Activated CD4-positive, alpha-beta T cell treated with anti-CD3 and anti-CD28 coated beads, Interleukin-2, amount 50 U/mL, for 24 hours (primary cell): Measurements from ENCODE around the gene MECR.
"Not testable (repeated sequence)": the region's sequence is repeated elsewhere in the genome, so short reads cannot be mapped to it uniquely, and the experiment has no call there.

Source experiments
- DNase-seq, 2 donors: peaks; one replicate each; pipeline ENCODE4 v3.0.0-alpha.2; 2020; ENCODE audit warnings: low read depth in 1 of 2, low spot score in 1 of 2

The MECR gene

DNA sequence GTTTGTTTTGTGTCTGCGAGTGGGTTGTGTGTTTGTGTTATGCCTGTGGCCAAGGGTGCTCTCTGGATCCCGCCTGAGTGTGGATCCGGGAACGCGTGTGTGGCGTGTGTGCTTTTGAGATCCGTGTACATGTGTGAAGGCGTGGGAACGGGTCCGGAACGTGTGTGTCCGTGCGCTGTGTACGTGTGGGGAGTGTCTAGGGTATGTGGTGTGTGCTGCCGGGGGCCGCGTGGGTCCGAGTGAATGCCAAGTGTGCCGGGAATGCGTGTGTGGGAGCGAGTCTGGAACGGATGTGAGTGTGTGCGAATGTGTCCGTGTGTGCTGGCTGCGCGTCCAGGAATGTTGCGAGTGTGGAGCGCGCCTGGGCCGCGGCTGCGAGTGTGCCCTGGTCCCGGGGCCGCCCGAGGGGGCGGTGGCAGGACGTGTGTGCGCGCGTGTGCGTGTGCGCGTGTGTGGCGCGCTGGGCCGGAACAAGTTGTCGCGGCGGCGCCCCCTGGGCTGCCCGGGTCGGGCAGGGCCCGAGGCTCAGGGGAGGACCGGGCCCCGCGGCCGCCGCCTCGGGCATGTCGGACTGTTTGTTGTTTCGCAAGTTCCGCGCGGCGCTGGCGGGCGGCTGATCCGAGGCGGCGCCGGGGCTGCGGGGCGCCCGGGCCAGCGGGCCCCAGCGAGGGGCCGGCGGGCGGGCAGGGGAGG is 6.5 kb upstream of the MECR start:
- DNase-seq: no peak

DNA sequence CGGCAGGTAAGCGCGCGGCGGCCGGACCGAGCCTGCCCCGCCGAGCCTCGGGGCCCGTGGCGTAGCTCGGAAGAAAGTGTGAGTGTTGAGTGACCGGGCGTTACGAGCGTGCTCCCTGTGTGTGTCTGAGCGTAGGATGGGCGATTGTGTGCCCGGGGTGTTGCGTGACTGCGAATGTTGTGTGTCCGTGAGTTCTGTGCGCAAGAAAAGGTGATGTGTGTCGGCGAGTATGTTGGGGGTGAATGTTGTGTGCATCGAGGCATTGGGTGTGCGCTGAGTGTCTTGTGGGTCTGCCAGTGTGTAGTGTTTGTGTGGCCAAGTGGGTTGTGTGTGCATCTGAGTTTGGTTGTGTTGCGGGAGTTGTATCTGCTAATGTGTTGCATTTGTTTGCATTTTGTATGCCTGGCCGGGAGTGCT is 6.0 kb upstream of the MECR start:
- DNase-seq: peak in 1 of 2 donors; percentile 28

DNA sequence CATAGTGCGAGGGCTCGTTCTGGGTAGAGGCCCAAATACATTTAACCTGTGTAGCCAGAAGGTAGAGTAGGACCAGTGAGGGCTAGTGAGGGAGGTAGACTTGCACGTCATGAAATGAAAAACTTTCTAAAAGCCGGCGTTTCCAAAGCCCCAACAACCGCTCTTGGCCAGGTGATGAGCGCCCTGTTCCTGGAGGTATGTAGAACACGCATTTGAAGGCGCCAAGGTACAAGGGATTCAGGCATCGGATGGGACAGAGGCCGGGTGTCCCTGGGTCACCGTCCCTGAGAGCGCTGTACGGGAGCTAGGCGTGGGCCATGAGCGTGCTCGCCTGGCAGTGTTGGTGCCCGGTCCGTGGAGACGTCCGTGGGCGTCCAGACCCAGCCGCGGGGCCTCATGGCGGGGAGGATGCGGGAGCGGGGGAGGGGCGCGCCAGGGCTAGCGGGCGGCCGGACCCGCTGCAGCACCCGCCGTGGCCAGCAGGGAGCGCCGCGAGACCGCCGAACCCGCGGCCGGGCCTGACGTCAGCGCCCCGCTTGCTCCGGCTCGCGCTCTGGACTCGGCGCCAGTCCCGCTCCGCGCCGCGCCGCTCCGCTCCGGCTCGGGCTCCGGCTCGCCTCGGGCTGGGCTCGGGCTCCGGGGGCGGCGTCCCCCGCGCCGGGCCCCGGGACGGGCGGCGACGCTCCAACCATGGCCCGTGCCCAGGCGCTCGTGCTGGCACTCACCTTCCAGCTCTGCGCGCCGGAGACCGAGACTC is 5.4 kb upstream of the MECR start, which contains the start of gene PTPRU:
Gene PTPRU, plus strand, starts transcription at position 568 of the 757 bp plus-strand sequence. Its CDS starts 123 bp downstream, at position 691.
- DNase-seq: peak; percentile 64 to 72

DNA sequence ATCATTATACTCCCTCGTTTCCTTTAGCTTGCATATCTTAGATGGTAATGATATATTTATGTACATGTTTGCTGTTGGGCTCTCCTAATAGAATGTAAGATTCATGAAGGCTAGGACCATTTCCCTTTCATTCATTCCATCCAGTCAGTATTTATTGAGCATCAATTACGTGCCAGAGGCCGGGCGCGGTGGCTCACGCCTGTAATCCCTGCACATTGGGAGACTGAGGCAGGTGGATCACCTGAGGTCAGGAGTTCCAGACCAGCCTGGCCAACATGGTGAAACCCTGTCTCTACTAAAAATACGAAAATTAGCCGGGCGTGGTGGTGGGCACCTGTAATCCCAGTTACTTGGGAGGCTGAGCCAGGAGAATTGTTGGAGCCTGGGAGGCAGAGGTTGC is 4.1 kb upstream of the MECR start:
- not testable (repeated sequence) for DNase-seq

DNA sequence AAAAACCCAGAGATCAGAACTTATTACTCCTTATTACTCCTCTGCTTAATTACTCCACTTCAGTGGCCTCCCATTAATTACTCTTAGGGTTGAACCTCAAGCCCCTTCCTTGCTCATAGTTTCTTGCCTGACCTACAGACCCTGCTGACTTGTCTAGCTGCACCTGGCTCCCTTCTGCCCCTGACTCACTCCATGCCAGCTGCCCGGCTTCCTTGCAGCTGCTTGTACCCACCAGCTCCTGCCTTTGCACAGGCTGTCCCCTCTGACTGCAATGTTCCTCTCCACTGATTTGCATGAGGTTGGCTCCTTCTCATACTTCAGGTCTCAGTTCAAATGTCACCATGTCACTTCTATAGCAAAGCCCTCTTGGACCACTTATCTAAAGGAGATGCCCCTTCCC is 3.7 kb upstream of the MECR start:
- no peak for DNase-seq

DNA sequence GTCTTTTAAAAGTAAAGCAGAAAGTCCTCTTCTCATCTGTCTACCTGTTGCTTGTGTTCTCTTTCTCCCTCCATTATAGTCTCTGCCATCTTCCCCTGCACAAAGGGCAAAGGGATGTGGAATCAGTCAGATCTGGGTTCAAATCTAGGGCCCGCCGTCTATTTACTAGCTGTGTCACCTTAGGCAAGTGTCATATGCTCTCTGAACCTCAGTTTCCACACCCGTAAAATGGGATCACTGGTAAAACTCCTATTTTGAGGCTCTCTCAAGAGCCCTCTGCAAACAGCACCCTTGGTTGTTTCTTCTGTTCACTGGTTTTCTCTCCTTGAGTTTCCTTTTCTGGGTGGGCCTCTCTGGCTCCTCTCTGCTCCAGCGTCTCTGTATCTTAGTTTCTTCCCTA is 3.0 kb upstream of the MECR start:
- DNase-seq: no peak

DNA sequence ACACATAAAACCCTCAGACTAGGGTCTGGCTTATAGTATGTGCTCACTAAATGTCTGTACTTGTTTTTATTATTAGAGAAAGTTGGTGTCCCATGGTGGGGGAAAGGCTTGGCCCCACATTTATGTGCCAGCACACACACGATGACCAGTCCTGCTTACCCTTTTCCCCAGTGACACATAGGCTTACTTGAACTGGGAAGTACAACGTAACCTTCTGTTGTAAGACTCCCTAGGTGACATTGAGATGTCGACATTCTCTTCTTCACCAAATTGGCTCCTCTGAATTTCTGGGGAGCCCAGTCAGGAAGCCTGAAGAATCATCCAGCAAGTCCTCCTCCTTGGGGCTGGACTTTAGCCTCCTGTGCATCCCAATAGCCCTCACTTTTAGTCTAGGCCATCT is 1.7 kb upstream of the MECR start:
- DNase-seq: no peak

DNA sequence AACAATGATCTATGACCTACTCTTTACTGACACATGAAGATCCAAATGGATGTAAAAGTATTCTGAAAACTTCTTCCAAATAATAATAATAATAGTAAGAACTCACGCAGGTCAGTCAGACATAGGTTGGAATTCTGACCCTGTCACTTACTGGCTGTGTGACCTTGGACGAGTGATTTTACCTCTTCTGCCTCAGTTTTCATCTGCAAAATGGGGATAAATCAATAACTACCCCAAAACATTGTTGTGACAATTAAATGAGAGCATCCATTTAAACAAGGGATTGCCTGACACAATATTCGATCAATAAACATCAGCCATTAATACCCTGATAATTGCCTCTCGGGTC is 556 bp downstream of the MECR start:
- no peak for DNase-seq

DNA sequence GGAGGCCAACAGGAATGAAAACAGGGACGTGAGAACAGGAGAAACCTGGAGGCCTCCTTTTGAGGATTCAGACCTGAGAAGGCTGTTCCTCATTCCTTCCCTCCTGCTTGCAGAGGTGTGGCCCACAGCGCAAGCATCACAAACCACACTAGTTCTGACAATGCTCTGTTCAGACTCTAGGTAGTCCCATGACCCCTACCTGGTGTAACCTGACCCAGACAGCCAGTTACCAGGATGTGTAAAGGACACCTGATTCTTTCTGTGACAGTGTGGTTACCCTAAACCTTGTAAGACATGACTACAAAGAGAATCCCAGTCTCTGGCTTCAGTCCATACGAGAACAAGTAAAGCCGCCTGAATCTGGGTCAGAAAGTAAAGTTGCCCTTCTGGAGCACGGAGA is 3.2 kb downstream of the MECR start:
- DNase-seq: no peak

DNA sequence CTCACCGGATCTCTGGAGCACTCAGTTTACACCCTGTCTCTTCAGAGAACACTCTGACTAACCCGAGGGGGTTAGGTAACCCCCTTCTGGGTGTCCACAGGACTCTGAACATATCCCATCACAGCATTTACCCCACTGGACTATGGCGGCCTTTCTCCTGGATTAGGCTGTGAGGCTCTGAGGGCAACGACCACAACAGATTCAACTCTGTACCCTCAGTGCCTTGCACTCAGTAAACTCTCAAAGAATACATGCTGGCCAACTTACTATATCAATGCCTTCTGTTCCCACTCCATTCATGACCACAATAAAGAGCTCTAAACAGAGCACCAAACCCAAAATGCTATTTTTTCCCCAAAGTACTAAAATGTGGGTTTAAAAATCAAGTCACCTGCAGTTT is 5.4 kb downstream of the MECR start:
- DNase-seq: no peak

DNA sequence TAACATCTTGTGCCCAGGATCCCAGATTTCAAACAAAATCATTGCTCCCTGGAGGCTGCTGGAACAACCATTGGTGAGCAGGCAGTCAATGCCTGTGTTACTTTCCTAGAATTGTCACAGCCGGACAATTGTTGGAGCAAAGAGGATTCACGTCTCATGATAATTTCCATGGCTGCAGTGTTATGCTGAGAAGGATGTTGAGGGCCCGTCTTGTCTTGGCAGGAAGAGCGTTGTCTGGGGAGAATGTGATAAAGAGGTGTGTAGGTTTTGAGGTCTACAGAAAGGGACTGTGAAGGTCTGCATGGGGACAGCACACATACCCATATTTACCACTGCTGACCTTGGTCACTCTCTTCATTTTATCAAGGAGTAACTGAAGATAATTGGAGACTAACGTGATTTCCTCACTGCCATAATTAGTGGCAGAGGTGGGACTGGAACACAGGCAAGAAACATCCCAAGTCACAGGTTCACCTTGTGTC is 6.3 kb downstream of the MECR start:
- DNase-seq: no peak

DNA sequence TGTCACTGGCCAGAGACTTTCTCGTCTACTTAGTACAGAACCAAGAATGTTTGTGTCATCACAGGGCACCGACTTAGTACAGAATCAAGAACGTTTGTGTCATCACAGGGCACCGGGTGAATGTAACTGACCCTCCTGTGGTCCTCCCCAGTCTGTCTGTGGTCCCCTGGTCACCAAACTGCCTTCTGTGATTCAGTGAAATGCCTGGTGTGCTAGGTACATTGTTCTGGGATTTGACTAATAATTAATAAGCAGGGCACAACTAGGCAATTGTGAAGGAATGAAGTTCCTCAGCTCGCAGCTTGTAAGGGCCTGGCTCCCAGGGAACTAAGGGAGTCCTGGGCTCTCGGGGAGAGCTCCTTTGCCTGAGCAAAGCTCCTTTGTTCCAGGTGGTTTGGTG is 7.2 kb downstream of the MECR start:
- DNase-seq: no peak

DNA sequence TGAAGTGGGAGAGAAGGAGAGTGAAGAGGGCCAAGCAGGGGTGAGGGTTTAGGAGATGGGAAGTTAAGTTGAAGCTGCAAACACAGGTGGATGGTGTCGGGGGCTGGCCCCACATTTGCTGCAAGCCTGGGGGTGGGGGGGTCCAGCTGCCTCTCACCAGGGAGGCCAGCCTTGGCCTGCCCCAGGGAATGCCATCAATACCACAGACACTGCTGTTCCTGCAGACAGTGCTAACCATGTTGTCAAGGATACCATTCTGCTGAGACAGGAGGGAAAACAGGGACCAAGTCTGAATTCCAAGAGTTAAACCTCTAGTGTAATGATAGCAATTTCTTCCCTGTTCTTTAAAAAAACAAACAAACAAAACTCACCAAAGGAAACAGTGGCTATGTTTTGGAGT is 8.0 kb downstream of the MECR start:
- DNase-seq: no peak

DNA sequence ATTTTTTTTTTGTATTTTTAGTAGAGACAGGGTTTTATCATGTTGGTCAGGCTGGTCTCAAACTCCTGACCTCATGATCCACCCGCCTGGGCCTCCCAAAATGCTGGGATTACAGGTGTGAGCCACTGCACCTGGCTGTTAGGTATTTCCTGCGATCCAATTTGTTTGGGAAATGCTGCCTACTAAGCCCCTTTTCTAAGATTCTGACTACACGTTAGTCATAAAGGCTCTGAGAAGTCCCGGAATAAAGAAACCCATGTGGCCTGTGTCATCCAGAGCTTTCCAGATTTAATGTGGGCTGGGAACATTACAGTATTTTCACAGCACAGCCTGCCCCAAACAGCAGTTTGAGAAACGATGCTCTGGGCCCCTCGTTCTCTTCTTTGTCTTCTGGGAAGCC is 8.5 kb downstream of the MECR start:
- not testable (repeated sequence) for DNase-seq

DNA sequence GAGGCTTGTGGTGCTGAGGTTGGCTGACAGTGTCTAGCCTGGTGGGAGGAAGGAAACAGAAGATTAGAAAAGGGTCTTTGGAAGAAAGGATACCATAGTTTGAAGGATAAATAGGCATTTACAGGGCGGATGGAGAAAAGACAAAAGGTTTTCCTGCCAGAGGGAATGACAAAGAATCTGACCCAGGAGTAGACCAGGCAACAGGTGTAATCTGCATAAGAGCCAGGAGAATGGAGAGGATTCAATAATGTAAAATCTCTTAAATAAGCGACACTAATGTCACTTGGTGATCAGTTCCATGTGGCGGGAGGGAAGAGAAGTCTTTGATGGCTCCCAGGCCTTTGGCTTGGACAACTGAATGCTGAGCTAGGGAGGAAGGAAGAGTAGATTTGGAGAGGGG is 9.4 kb downstream of the MECR start:
- no peak for DNase-seq

DNA sequence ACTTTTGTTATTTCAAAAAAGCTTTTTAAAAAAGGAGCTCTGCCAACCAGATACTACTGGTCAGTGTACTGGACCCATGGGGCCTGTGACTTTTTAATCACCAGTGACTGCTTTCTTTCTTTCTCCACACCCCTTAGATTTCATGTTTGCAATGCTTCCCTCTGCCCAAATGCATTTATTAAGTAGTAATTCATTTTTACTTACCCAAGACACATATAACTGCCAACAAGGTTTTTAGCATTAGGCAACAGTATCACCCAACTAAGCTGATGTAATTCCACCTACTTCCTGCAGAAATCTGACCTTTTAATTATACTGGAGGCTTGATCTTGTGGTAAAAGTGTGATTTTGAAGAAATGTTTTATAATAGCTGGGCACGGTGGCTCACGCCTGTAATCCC is 12.5 kb downstream of the MECR start:
- no peak for DNase-seq

DNA sequence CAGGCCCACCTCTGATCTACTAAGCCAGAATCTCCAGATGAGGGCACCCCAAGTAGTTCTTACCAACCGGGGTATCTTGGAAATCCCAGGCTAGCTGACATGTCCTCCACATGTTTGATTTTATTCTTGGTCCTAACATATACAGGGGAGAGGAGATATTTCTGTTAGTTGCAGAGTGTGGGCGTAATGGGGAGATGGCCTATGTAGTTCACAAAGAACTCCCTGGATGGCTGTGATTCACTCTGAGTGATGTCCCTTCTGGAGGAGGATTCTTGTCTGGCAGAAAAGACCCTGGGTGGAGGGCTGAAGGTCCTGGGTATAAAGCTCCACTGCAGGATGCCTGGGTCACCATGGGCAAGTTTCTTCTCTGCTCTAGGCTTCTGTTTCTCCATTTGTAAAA is 13.1 kb downstream of the MECR start:
- DNase-seq: no peak

DNA sequence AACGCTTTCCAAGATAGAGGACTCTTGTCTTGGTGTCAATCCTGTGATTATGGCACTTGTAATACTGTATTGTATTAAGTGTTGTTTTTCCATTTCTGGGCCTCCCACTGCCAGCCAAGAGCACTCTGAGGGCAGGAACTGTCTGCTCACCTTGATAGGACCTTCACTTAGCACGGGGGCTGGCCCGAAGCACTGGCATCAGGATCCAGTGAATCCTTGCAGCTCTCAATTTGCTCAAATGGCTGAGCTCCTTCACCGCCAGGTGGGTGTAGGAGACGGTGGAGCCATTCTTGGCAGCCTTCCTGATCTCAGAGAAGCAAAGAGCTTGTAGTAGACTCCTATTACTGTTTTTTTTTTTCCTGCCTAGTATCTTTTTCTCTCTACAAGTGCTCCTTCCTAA is 17.7 kb downstream of the MECR start:
- DNase-seq: no peak

DNA sequence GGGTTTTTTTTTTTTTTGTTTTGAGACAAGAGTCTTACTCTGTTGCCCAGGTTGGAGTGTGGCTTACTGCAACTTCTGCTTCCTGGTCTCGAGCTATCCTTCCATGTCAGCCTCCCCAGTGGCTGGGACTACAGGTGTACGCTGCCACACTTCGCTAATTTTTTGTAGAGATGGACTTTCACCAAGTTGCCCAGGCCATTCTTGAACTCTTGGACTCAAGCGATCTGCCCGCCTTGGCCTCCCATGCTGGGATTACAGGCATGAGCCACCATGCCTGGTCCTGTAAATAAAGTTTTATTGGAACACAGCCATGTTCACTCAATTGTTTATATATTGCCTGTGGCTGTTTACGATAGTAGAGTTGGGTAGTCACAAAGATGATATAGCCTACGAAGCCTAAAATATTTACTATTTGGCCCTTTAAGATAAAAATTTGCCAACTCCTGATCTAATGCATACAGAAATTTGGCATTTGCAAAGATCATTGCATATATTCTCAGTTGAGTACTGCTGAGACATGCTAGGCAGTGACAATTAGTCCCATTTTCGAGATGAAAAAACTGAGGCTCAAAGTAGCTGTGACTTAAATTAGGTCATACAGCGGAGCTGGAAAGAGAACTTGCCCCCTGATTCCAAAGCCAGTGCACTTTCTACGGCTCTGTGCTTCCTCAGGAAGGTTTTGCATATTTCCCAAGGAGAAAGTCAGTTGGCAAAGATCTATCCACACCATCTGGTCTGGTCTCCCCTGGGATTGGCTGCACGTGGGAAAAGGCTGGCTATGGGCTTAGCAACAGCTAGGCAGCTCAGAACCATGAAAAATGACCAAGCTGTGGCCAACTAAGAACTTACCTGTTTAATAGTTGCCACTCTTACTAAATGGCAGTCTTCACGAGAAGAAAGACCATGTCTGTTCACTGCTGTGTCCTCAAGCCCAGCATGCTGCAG is 19.4 kb downstream of the MECR start:
- no peak for DNase-seq

DNA sequence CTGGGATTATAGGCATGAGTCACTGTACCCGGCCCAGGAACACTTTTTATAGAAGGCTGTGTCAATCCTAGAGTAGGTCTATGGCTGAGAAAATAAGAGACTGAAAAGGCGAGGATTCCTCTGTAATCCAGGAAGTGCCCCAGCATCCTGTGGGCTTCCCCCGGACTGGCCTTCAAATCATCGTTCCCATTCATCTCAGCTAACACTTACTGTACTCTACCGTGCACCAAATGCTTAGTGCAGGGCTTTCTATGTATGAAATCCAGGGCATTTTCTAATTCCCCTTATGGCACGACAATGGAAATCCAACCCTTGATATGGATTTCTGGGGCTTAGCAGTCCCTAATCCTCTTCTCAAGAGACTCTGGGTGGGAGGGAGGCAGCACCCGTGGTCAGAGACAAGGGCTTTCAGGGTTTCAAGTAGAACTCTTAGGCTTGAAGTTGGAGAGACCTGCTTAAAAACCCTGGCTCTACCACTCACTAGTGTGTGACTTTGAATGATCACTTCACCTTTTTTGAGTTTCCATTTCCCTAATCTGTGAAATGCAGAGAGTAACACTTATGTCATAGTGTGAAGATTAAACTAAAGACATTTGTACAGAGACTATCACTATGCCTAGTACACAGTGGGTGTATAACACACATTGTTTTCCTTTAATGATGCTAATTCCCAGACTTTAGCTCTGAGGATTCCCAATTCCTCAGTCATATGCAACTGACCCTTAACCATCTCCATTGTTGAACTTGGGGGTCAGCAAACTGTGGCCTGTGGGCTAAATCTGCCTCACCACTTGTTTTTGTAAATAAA is 20.3 kb downstream of the MECR start:
- DNase-seq: no peak

DNA sequence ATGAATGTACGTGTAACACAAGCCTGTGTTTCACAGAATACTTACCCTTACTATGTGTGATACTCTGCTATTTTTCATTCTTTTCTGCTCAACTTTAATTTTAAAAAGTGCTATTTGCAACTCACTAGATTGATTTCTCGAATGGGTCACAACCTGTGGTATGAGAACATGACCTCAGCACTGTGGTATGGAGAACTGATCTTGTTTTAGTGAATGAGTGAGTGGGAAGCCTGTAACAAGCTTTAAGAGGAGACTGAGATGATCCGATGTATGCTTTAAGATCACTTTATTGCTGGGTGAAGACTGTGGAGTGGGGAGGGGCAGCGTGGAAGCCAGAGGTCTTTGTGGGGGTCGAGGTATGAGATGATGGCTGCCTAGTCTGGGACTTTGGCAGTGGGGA is 21.6 kb downstream of the MECR start:
- DNase-seq: no peak
